GM12892 (cell line): ENCODE results near the gene SCART1.

Experiments used
- POLR2A ChIP-seq: IDR thresholded peaks from 2 replicates; pipeline ENCODE4 v1.6.1; 2011; ENCODE audit warnings: low read depth, low read length, control low read depth
- POLR2AphosphoS5 ChIP-seq: IDR thresholded peaks from 2 replicates; pipeline ENCODE4 v1.6.1; 2011; ENCODE audit warnings: low read depth, low read length, control low read depth
- TAF1 ChIP-seq: IDR thresholded peaks from 2 replicates; pipeline ENCODE4 v1.6.1; 2011; ENCODE audit warnings: low read depth, mild to moderate bottlenecking, control low read depth, low read length, borderline replicate concordance

DNA sequence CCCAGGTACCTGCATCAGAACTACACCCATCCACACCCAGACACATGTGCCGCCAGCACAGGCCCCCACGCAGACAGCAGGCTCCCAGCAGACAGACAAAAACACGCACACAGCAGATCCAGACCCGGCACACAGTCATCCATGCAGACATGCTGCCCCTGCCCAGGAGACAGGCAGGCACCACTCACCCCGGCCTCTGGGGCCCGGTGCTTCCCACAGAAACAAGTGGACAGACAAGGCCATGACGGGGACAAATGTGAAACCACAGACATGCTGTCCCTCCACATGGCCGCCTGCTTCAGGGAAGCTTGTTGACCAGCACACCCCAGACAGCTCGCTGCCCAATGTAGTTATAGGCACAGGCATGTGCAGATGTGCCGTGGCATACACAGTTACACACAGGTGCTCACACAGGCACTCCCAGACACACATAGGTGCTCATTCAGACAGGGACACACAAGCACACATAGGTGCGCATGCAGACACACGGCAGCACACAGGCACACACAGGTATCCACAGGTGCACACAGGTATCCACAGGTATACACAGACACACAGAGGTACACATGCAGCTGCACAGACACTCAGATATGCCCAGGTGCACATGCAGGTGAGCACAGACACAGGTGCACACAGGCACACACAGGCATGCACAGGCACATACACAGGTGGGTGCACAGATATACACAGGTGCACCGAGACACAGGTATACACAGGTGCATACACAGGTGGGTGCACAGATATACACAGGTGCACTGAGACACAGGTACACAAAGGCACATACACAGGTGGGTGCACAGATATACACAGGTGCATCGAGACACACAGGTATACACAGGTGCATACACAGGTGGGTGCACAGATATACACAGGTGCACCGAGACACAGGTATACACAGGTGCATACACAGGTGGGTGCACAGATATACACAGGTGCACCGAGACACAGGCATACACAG lies 10.5 kb upstream of the SCART1 start:
- TF ChIP-seq POLR2AphosphoS5 (no peak), POLR2A (no peak), TAF1 (no peak)
